SK-N-DZ (cell line): Measurements from ENCODE around the gene SAMD1.
A peak's percentile ranks its signal among the peaks of the same experiment; 100 is the strongest.

Experiments used
- DNase-seq: peaks from one replicate; pipeline ENCODE4 v3.0.0-alpha.2; 2015; ENCODE audit warnings: low spot score

The SAMD1 gene

DNA sequence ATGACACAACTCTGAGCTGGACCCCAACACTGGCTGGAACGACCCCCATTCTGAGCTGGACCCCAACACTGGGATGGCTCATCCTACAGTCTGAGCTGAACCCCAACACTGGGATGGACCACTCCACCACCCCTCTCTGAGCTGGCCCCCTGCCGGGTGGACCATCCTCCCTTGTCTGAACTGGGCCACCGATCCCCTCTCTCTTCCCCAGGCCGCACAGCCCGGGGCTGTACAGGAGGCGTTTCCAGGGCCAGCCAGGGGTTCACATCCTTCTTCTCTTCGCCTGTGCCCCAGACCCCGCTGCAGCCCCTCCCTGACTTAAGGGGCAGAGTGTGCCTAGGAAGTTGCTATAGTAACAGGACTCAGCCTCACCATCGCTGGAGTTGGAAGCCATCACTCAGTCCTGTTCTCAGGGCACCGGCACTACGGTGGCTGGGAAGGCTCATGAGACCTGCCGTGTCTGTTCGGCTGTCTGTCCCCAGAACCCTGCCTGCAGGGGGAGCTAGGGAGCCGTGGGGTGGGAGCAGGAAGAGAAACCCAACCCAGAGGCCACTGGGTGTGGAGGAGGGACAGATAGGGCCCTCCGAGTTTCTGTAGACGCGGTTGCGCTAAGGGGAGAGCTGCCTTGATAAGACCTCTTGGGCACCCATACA lies 23.3 kb upstream of the SAMD1 start:
- DNase-seq, result no peak

DNA sequence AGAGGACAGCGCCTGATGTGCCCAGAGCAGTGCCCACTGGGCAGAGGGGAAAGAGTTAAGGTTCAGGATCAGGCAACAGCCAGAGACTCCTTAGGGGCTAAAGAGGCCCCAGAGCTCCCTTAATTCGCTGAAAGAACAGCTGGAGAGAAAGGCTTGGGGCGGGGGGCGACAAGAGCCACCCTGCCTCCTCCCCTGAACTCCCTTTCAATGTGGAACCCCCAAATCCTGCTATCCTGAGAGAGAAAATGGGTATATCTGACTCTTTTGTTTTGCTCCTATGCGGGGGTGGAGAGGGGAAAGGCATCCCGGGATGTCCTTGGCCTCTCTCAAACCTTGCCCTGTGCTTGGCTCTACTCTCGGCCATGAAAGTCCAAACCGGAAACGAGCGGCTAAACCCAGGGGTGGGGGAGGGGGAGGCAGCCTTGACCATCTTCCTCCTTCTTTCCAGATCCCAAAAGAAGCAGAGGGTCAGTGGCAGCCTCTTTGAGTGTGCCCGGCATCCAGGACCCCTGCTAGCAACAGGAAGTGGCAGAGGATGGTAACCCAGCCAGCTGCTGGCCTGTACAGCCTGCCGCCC lies 22.3 kb upstream of the SAMD1 start:
- no peak for DNase-seq

DNA sequence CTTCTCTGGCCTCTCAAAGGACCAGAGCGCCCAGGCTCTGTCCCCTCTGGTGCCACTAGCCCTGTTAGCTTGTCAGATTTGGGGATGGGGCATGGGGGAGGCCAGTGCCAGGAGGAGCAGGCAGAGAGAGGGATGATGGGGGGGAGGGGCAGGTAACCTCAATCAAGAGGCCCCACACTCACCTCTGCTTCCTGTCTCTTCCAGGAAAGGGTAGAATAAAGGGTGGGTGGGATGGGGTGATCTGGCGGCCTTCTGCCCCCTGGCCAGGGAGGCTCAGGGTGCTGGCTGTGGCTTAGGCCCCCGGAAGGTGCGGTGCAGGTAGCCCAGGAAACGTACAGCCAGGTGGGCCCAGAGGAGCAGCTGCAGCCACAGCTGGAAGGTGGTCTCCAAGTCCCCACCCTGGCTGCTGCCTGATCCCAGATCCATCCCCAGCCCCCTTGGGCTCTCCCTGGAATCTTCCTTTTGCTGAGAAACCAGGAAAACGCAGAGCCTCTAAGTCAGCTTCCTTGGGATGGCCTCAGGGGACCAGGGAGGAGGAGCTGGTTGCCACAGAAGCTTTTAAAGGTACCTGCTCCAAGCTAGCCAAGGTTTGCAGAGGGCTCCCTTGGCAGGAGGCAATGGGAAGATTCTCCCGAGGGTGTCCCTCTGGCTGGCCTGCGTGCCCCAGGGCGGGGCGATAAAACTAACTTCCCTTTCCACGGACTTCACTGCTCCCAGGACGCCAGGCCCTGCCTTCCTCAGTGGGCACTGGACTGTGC lies 21.7 kb upstream of the SAMD1 start:
- DNase-seq, result no peak

DNA sequence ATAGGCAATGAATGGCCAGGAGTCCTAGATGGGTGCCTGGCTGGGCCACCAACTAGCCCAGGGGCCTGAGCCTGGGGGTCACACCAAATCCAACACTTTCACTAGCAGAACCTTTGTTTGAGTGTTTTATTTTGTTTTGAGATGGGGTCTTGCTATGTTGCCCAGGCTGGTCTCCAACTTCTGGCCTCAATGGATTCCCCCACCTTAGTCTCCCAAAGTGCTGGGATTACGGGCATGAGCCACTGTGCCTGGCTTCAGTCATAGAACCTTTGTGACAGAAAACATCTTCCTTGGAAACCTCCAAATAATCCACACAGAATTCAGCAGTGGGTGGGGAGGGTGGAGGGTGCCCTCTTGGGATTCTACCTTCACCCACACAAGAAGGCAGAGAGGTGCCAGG lies 20.9 kb upstream of the SAMD1 start:
- DNase-seq, result no peak

DNA sequence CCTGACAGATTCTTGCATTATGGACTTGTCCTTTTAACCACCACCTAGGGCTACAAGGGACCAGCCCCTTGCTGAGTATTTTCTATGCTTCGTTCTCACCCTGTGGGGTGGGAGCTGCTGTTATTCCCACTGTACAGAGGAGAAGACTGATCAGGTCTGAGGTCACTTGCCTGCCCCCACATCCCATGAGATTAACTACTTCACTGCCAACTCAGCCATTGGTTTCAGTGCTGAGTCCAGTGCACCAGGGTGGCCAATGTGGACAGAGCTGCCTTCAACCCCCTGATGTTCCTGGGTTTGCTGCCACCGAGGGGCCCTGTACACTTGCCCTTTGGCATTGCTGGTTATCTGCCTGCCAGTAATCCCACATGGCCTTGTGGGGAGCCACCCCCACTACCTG lies 20.1 kb upstream of the SAMD1 start:
- no peak for DNase-seq

DNA sequence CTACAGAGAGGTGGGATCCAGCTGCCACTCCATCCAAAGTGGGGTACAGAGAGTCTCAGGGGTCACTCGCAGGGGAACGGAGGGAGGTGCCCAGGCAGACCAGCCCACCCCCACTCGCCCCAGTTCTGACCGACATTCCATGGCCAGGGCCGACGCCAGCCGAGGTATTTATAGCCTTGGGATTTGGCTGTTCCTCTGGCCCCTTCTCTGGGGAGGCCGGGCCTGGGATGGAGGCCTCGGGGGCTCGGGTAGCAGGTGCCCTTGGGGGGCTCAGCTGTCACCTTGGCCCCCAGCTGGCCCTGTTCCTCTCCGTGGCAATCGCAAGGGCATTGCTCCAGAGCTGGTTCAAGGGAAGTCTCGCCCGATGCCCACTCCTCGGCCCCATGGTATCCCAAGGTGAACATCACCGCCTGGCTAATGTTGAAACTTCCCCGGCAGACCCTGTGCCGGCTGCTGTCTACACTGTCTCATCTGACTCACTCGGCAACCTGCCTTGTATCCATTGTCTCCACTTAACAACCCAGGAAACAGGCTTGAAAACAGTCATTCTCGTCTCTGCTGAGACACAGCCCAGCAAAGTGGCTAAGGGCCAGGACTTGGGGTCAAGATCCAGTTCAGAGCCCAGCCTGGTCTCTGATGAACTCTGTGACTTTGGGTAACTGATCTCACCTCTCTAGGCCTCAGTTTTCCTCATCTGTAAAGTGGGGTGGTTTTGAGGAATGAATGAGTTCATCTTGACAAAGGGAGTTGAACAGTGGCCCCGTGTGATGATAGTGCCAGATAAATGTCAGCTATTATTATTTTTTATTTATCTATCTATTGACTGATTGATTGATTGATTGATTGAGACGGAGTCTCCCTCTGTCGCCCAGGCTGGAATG lies 17.3 kb upstream of the SAMD1 start:
- no peak for DNase-seq

DNA sequence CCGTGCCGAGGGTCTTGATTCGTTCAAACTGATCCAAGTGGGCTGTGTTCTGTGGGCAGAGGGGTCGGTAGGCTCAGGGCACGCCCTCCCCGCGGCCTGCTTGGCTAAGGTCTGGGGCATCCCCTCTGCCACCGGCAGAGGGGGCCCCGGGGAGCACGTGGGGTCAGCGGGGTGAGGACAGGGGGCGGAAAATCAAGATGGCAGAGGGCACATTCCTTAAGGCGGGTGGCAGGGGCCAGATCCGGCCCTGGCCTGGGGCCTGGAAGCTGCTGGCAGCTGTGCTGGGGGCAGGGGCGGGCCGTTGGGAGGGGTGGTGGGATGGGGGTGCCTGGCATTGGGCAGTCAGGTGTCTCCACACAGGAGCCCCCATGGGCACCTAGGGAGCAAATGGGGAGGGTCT lies 16.3 kb upstream of the SAMD1 start:
- DNase-seq, result no peak

DNA sequence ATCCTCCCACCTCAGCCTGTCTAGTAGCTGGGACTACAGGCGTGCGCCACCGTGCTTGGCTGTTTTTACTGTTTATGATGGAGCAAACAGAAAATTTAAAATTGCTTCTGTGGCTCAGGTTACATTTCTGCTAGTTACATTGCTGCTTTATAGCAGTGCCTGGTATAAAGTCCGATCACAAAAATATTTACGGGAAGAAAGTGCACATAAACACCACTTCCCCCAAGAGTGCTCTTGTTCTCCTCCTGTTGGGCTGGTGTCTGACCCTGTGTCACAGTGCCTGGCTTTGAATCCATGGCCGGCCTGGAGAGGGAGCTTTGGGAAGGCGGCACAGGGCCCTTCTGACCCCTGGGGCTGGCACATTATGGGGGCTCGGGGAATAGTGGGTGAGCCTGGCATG lies 15.1 kb upstream of the SAMD1 start:
- DNase-seq, result no peak

DNA sequence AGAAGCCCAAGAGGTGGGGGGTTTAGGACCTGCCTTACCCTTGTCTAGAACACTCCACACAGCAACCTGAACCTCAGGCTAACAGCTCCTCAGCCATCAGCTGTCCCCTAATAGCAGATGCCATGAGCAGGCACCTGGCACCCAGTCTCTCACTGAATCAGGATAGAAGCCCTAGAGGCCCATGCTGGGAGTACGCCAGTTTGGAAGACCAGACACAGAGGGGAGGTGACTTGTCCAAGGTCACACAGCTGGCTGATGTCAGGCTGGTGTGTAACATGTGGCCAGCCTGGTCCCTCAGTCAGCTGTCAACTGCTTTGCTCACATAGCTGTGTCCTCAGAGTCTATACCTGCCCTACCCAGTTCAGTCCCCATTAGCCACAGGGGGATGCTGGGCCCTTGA lies 12.8 kb upstream of the SAMD1 start:
- no peak for DNase-seq

DNA sequence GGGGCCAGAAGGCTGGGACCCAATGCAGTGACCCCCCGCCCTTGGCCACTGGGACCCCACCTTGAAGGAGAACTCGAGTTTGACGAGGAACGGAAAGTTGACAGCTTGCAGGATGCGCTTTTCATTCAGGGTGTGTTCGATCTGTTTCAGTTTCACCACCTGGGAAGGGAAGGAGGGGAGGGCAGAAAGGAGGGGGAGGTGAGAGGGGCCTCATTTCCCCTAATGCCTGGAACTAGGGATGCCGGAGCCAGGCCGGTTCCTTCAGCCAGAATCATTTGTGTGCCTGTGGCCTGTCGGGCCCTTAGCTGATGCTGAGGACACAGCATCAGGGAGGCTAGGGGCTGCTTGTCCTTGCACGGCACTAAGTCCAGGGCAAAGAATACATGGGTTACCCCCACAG lies 12.2 kb upstream of the SAMD1 start:
- DNase-seq, result no peak

DNA sequence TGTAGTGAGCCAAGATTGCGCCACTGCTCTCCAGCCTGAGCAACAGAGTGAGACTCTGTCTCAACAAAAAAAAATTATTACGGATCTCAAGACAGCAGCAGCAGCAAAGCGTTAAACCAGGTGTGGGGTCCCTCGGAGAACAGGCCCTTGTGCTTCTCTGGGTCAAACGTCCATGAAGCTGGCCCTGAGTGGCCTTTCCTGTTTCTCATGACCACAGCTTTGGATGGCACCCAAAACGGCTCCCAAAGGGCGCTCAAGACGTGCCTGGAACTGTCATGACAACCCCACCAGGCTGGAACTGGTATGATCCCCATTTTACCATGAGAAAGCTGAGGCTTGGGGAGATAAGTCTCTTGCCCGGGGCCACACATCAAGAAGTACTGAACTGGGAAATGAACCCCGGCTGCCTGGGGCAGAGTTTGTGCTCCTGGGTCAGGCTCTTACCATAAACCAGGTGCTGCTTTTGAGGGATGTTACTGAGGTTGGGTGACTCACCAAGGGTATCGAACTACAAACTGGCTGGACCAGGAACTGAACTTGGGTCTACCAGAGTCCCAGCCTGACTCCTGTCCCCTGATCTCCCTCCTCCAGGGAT lies 11.6 kb upstream of the SAMD1 start:
- no peak for DNase-seq

DNA sequence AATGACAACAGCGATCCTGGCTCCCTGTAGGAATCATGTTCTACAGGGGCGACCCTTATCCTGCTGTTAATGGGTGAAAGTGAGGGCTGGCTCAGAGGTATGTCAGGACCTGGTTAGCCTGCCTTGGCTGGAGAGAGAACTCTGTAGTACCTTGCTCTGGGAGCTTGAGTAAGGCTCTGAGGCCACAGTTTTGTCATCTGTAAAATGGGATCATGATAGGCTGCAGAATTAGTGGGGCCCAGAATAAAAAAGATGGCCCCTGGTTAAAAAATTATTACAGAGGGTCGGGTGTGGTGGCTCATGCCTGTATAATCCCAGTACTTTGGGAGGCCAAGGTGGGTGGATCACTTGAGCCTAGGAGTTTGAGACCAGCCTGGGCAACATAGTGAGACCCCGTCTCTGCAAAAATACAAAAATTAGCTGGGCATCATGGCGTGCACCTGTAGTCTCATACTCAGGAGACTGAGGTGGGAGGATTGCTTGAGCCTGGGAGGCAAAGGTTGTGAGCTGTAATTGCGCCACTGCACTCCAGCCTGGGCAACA lies 10.5 kb upstream of the SAMD1 start:
- DNase-seq, result no peak

DNA sequence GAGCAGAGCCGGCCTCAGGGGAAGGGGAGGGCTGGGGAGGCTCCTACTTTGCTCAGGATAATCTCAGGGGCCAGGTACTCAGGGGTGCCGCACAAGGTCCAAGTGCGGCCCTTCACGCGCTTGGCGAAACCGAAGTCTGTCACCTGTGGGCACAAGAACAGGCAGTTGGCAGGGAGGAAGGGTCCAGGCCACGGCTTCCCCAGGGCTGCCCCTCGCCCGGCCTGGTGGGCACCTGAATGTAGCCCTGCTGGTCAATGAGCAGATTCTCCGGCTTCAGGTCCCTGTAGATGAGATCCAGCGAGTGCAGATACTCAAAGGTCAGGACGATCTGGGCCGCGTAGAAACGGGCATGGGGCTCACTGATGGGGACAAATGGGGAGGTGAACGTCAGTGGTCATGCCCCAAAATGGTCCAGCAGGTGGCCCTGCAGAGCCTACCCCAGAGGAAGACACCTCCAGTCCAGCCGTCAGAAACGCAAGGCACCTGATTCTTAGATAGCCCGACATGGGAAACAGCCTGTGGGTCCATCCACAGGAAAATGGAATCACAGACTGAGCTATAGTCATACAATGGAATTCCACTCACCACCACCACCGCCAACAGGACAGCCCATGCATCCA lies 7.1 kb upstream of the SAMD1 start:
- no peak for DNase-seq

DNA sequence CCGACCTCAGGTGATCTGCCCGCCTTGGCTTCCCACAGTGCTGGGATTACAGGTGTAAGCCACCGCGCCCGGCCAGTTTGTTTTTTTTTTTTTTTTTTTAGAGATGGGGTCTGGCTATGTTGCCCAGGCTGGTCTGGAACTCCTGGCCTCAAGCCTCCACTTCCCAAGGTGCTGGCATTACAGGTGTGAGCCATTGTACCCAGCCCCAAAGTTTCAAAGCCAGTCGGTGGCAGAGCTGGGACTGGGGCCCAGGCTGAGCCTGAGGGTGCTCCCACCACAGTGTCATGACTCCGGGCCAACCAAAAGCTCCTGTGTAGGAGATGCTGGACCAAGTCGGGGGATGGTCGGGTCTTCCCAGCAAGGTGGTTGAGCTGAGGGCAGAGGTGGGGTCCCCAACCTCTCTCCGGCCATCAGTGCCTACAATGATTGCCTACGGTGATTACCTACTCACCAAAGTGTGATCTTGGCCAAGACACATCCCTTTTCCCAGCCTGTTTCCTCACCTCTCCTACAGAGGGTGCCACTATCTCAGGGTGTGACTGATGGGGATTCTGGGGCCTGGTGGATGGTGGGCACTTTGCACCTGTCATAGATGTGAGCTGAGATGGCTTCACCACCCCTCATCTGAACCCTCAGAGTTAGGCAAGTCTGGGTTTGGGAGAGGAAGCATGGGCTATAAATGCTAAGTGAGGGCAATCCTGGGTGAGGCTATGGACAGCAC lies 5.9 kb upstream of the SAMD1 start:
- no peak for DNase-seq

DNA sequence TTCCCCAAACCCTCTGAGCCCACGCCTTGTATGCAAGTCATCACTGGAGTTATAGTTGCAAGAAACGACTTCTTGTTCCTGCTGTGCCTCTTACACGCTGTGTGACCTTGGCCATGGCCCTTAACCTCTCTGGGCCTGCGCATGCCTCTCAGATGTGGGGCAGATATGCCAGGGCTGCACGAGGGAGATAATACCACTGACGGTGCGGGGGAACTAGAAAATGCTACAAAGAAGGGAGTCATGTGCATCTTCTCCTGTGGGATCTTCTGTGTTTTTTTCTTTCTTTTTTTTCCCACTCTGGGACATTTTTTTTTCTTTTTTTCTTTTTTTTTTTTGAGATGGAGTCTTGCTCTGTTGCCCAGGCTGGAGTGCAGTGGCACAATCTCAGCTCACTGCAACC lies 4.3 kb upstream of the SAMD1 start:
- DNase-seq, result no peak

DNA sequence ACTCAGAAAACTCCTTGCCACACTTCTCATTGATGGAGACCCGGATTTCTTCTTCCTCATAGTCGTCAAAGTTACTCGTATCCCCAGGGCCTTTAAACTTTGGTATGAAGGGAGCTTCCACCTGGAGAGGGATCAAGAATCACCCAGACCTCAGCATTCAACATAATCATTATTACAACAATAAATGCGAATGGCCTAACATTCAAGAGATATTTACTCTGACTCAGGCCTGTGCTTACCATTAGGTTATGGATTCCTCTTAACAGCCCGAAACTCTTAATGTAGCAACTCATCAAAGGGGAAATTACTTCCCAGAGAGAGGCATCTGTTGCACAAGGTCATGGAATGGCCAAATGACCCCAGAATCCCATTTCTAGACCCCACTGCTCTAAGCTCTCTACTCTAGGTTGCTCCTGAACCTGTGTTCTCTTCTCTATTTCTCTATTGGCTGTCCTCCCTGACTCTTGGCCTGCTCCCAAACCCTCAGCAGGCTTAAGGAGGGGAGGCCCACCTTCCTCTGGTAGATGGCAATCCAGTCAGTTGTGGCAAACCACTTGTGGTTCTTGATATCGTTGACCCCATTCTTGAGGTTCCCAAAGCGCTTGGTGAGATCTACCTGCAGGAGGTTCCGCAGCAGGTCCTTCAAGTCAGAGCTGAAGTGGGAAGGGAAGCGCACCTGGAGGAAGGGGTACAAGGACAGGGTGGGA lies 2.7 kb upstream of the SAMD1 start:
- no peak for DNase-seq

DNA sequence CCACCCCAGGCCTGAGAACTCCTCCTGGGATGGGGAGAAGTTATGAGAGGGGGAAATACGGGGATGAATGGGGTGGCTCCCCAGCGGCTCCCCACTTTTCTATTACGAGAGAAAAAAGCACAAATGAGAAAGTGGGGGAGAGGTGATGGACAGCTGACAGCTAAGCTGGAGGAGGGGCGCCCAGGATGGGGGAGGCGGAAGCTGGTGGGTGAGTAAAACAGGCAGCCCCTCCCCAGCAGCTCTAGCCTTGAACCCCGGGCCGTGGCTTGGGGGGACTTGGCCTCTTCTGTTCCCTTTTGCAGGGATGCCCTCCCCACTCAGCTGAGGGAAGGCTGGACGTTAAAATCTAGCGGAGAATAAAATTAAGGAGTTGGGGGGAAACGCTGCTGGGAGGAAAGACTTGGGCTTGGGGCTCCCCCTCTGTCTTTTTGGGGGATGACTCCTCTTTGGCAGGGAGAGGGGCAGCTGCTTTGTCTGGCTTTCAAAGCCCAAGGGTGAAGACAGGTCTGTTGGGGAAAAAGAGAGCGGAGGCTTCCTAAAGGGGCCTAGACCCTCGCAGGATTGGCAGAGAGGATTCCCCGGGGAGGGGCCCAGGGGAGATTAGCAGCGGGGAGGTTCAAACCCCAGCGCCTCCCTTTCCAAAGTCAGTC lies 1.4 kb upstream of the SAMD1 start:
- DNase-seq, result no peak

DNA sequence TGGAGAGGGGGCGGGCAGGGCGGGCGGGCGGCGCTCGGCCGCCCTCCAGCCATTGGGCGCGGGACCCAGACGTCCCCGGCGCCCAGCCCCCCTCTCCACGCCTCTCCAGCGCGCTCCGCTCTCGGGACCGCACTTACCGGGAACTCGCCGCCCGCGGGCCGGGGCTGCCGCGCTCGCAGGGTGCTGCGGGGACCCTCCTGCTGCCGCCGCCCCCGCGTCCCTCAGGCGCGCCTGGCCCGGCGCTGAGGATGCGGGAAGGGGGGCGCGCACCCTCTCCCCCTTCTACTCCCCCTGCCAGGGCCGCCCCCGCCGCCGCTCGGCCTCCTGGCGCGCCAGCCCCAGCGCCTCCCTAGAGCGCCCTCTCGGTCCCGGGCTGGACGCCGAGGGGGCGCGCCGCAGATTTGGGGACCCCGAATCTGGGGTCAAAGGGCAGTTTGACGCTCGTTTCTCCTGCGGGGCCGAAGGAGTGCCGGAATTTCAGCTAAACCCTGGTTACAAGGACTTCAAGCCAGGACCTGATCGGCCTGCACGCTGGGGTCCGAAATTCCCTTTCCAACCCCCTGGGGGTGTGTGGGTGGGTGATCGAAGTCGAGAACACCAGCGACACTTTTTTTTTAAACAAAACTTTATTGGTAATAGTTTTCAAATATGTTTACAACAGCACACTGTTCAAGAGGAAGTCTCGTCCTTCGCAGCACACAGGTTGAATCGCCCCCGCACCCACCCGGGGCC lies 696 bp upstream of the SAMD1 start:
- peak; percentile 73 for DNase-seq
